Kidney (tissue), 14 donors: ENCODE measurements around the gene SPOCK2. TPM values are rescaled to one million over a fixed set of nuclear protein-coding genes. Genes with fewer than 3 reads are reported as not detected.
A peak's percentile ranks its signal among the peaks of the same experiment; 100 is the strongest.

Experiments
- DNase-seq, 5 donors: peaks; one replicate each; pipeline ENCODE4 v3.0.0-alpha.2; 2013 to 2020
- FAIRE-seq: peaks from 2 replicates; lab custom pipeline; 2012; peaks lifted over from hg19 to GRCh38; lab: Jason Lieb, UNC
- H3K27ac ChIP-seq, 2 donors: one replicate each; pipeline ENCODE4 v1.7.0; 2013; ENCODE audit warnings: low read depth in 2 of 2, low read length in 2 of 2, inconsistent platforms in 1 of 2
- H3K27me3 ChIP-seq: one replicate; pipeline ENCODE4 v1.7.1; 2013; ENCODE audit warnings: low read length, inconsistent platforms; ENCODE audit not compliant: control insufficient read depth, insufficient read depth
- H3K36me3 ChIP-seq, 3 donors: one replicate each; pipeline versions ENCODE4 v1.7.0 to v1.7.1; 2013; ENCODE audit warnings: low read length in 3 of 3, control low read depth in 1 of 3, inconsistent platforms in 1 of 3; ENCODE audit not compliant: insufficient read depth in 3 of 3, control insufficient read depth in 2 of 3
- H3K4me1 ChIP-seq, 3 donors: one replicate each; pipeline versions ENCODE4 v1.7.0 to v1.7.1; 2013; ENCODE audit warnings: low read length in 3 of 3, inconsistent platforms in 1 of 3, low read depth in 1 of 3; ENCODE audit not compliant: control insufficient read depth in 2 of 3, insufficient read depth in 2 of 3
- H3K4me3 ChIP-seq, 3 donors: one replicate each; pipeline versions ENCODE4 v1.7.0 to v1.8.1; 2013; ENCODE audit warnings: low read length in 3 of 3, control low read depth in 1 of 3, inconsistent platforms in 1 of 3
- H3K9ac ChIP-seq, 3 donors: one replicate each; pipeline versions ENCODE4 v1.7.0 to v1.7.1; 2013; ENCODE audit warnings: low read length in 3 of 3, control low read depth in 1 of 3, inconsistent platforms in 1 of 3
- H3K9me3 ChIP-seq, 3 donors: one replicate each; pipeline versions ENCODE4 v1.7.0 to v1.7.1; 2013; ENCODE audit warnings: low read length in 3 of 3, control low read depth in 1 of 3, inconsistent platforms in 1 of 3; ENCODE audit not compliant: control insufficient read depth in 2 of 3, insufficient read depth in 1 of 3
- intact Hi-C: fragments of 100-400 bp; cut with DNase I; formaldehyde crosslinking; loops from one replicate; pipeline ENCODE4 v1.11.1; 2022
- polyA plus RNA-seq: library from polyadenylated mRNA; stranded (reverse); fragments of 350-450 nt; fragmentation: Illumina TruSeq; extraction: RNeasy Lipid Tissue Mini Kit (QIAGEN cat#74804); gene quantifications from one replicate; pipeline ENCODE4 v1.2.3, GENCODE V29; 2014; ENCODE audit warnings: low read depth, low replicate concordance; ENCODE audit not compliant: insufficient read depth
- total RNA-seq: library from RNA; stranded (reverse); fragmentation: NEBNext Ultra II Directional; extraction: Animal tissue kit (Norgen Biotek cat#: 25700); gene quantifications from one replicate; pipeline ENCODE4 v1.2.1, GENCODE V29; 2021
- TF ChIP-seq, protein P1 (sequence below): IDR thresholded peaks from 3 replicates; pipeline ENCODE4 v1.5.1; 2012; ENCODE audit warnings: mild to moderate bottlenecking, moderate library complexity, borderline replicate concordance; ENCODE audit not compliant: insufficient read depth; ENCODE audit errors: extremely low read depth
- donor health status: control.
- donor health status: control.
- donor health status: control.
- donor health status: control.
- donor health status: control.
- donor health status: DM: yes; HTN: yes; CAD: no.
- donor health status: Normal renal cell carcinoma (clear cell type).

Gene SPOCK2
- total and polyA plus RNA-seq, 2 donors from 2014 or later = 19.7 to 103 TPM

DNA sequence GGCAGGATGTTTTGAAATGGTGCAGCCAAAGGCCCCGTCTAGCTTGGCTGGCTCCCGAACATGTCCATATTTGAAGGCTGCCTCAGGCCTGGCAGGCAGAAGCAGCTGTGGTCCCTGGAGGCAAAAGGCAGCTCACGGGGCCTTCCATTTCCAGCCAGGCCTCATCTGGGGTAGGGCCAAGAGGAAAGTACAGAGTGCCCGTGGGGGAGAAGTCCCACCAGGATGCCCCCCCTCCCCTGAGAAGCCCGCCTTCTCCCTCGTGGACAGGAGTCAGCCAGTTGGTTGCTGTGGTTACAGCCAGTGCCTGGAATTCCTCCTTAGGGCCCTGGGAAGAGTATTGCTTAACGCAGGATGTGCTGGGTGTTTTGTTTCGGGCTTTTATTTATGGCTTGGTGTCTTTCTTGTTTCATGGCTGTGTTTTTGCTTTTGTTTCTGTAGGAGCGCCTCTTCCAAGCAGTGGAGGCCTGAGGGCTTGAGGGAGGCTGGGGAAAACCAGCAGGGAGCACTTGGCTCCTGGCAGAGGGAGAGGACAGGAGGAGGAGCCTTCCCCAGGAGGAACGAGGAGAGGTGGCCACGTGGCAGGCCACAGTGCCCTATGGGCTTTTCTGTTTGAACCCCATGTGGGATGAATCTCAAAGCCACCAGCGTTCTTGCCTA, 78.8 kb downstream of the SPOCK2 start:
- Histone ChIP-seq H3K27me3 (no peaks in the 10 kb centered on the region), H3K4me1 (peaks cover 0 to 20% (median 13%) of the 10 kb centered on the region in 3 donors), H3K9me3 (no peaks in the 10 kb centered on the region), H3K36me3 (peaks cover 0 to 13% (median 2%) of the 10 kb centered on the region in 3 donors), H3K4me3 (no peak overlapping the region), H3K9ac (peak overlapping the region in 1 of 3 donors; percentile 42), H3K27ac (peak overlapping the region; percentile 71 to 86)
- FAIRE-seq (no peak), DNase-seq (peak; percentile 88 to 97 (median 93))
- intact Hi-C loops = no loop called here
- TF ChIP-seq, protein P1, sequence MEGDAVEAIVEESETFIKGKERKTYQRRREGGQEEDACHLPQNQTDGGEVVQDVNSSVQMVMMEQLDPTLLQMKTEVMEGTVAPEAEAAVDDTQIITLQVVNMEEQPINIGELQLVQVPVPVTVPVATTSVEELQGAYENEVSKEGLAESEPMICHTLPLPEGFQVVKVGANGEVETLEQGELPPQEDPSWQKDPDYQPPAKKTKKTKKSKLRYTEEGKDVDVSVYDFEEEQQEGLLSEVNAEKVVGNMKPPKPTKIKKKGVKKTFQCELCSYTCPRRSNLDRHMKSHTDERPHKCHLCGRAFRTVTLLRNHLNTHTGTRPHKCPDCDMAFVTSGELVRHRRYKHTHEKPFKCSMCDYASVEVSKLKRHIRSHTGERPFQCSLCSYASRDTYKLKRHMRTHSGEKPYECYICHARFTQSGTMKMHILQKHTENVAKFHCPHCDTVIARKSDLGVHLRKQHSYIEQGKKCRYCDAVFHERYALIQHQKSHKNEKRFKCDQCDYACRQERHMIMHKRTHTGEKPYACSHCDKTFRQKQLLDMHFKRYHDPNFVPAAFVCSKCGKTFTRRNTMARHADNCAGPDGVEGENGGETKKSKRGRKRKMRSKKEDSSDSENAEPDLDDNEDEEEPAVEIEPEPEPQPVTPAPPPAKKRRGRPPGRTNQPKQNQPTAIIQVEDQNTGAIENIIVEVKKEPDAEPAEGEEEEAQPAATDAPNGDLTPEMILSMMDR = no peak

DNA sequence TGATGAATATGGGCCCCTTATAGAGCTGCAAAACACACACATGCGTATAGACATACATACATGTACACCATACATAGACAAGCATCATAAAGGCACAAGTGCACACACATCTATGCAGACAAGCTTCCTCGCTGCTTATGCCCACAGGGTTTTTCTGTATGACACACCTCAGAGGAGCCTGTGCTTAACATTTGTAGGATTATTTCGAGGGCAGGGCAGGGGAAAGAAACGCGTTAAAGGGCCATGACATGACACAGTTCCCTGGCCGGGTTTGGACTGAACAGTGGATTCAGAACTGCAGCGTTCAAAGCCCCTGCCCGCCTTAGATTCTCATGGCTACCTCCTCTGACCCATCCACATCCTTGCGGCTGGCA, 79.3 kb downstream of the SPOCK2 start:
- Histone ChIP-seq H3K9ac (peak overlapping the region in 1 of 3 donors; percentile 42), H3K4me1 (peaks cover 0 to 20% (median 13%) of the 10 kb centered on the region in 3 donors), H3K36me3 (peaks cover 0 to 13% (median 2%) of the 10 kb centered on the region in 3 donors), H3K27me3 (no peaks in the 10 kb centered on the region), H3K9me3 (no peaks in the 10 kb centered on the region), H3K4me3 (no peak overlapping the region), H3K27ac (peak overlapping the region; percentile 71 to 86)
- TF ChIP-seq, protein P1 = no peak
- DNase-seq (no peak), FAIRE-seq (no peak)
- intact Hi-C loops = no loop called here

Other genes with a start within 250 kb of the SPOCK2 start
- 1,249 TPM for gene PSAP, start 237.3 kb downstream of the SPOCK2 start, total RNA-seq
- 1,082 TPM for gene PSAP, start 237.3 kb downstream of the SPOCK2 start, polyA plus RNA-seq
- gene CHST3, start 124.2 kb downstream of the SPOCK2 start, total RNA-seq = 31.5 TPM
- gene CHST3, start 124.2 kb downstream of the SPOCK2 start, polyA plus RNA-seq = 9.1 TPM
- gene ANAPC16, start 127.5 kb upstream of the SPOCK2 start, total RNA-seq = 132 TPM
- 210 TPM for gene ANAPC16, start 127.5 kb upstream of the SPOCK2 start, polyA plus RNA-seq
- 36.1 TPM for gene ASCC1, start 127.7 kb upstream of the SPOCK2 start, total RNA-seq
- 24.0 TPM for gene ASCC1, start 127.7 kb upstream of the SPOCK2 start, polyA plus RNA-seq
- 292 TPM for gene DDIT4, start 185.4 kb upstream of the SPOCK2 start, total RNA-seq
- gene DDIT4, start 185.4 kb upstream of the SPOCK2 start, polyA plus RNA-seq = 96.9 TPM